H9 (cell line): Measurements from ENCODE around the gene NCL. TPM values are rescaled to one million over a fixed set of nuclear protein-coding genes. Genes with fewer than 3 reads are reported as not detected.

Experiments
- DNase-seq: peaks from one replicate; pipeline ENCODE4 v3.0.0-alpha.2; 2017
- H2AFZ ChIP-seq: one replicate; pipeline ENCODE4 v1.6.1; 2013; ENCODE audit warnings: mild to moderate bottlenecking, low read length, control low read depth, moderate library complexity
- H2AK5ac ChIP-seq: 2 replicates; pipeline ENCODE4 v1.6.1; 2013; ENCODE audit warnings: low read length, control low read depth, mixed read lengths; ENCODE audit not compliant: insufficient read length
- H2BK120ac ChIP-seq: one replicate; pipeline ENCODE4 v1.6.1; 2013; ENCODE audit warnings: low read depth, mild to moderate bottlenecking, low read length, control low read depth, inconsistent platforms; ENCODE audit not compliant: poor library complexity, severe bottlenecking
- H2BK12ac ChIP-seq: 2 replicates; pipeline ENCODE4 v1.6.1; 2013; ENCODE audit warnings: low read length, control low read depth, mixed read lengths, low read depth; ENCODE audit not compliant: insufficient read length
- H2BK15ac ChIP-seq: 2 replicates; pipeline ENCODE4 v1.6.1; 2013; ENCODE audit warnings: low read depth, low read length, control low read depth
- H2BK20ac ChIP-seq: one replicate; pipeline ENCODE4 v1.6.1; 2013; ENCODE audit warnings: low read depth, mild to moderate bottlenecking, low read length, control low read depth, inconsistent platforms; ENCODE audit not compliant: poor library complexity, severe bottlenecking
- H2BK5ac ChIP-seq: 2 replicates; pipeline ENCODE4 v1.6.1; 2013; ENCODE audit warnings: low read length, control low read depth, mixed read lengths; ENCODE audit not compliant: insufficient read length
- H3K14ac ChIP-seq: 2 replicates; pipeline ENCODE4 v1.6.1; 2013; ENCODE audit warnings: low read length, control low read depth; ENCODE audit not compliant: insufficient read depth
- H3K18ac ChIP-seq: 2 replicates; pipeline ENCODE4 v1.6.1; 2013; ENCODE audit warnings: low read depth, mild to moderate bottlenecking, mixed read lengths, low read length, control low read depth; ENCODE audit not compliant: insufficient read length
- H3K23ac ChIP-seq: 2 replicates; pipeline ENCODE4 v1.6.1; 2013; ENCODE audit warnings: low read length, control low read depth, mixed read lengths, low read depth; ENCODE audit not compliant: insufficient read length
- H3K23me2 ChIP-seq: 2 replicates; pipeline ENCODE4 v1.6.1; 2013; ENCODE audit warnings: low read depth, mild to moderate bottlenecking, mixed read lengths, low read length, control low read depth; ENCODE audit not compliant: insufficient read length, poor library complexity, severe bottlenecking
- H3K27ac ChIP-seq: 2 replicates; pipeline ENCODE4 v1.5.1; 2013; ENCODE audit warnings: low read length, control low read depth, mixed read lengths, low read depth; ENCODE audit not compliant: insufficient read length
- H3K27me3 ChIP-seq: 2 replicates; pipeline ENCODE4 v1.6.1; 2013; ENCODE audit warnings: low read length, control low read depth, inconsistent platforms; ENCODE audit not compliant: insufficient read depth
- H3K4ac ChIP-seq: 2 replicates; pipeline ENCODE4 v1.6.1; 2013; ENCODE audit warnings: low read depth, mild to moderate bottlenecking, control low read depth, inconsistent platforms, low read length, moderate library complexity
- H3K4me1 ChIP-seq: 2 replicates; pipeline ENCODE4 v1.6.1; 2013; ENCODE audit warnings: low read length, control low read depth, inconsistent platforms; ENCODE audit not compliant: insufficient read depth
- H3K4me2 ChIP-seq: 2 replicates; pipeline ENCODE4 v1.6.1; 2013; ENCODE audit warnings: low read length, control low read depth, mixed read lengths; ENCODE audit not compliant: insufficient read length, insufficient read depth
- H3K56ac ChIP-seq: 2 replicates; pipeline ENCODE4 v1.6.1; 2013; ENCODE audit warnings: low read depth, mild to moderate bottlenecking, mixed read lengths, low read length, control low read depth; ENCODE audit not compliant: insufficient read length
- H3K79me1 ChIP-seq: 2 replicates; pipeline ENCODE4 v1.6.1; 2013; ENCODE audit warnings: low read depth, mild to moderate bottlenecking, moderate library complexity, low read length, control low read depth, inconsistent platforms; ENCODE audit not compliant: insufficient read depth, poor library complexity, severe bottlenecking
- H3K79me2 ChIP-seq: 2 replicates; pipeline ENCODE4 v1.6.1; 2013; ENCODE audit warnings: low read length, control low read depth, inconsistent platforms; ENCODE audit not compliant: insufficient read depth
- H3K9ac ChIP-seq: 2 replicates; pipeline ENCODE4 v1.6.1; 2013; ENCODE audit warnings: low read length, control low read depth, mixed read lengths; ENCODE audit not compliant: insufficient read length; ENCODE audit errors: extremely low read depth
- H3K9me3 ChIP-seq: one replicate; pipeline ENCODE4 v1.6.1; 2013; ENCODE audit warnings: low read depth, low read length, inconsistent platforms; ENCODE audit not compliant: control insufficient read depth
- H3T11ph ChIP-seq: one replicate; pipeline ENCODE4 v1.6.1; 2013; ENCODE audit warnings: mild to moderate bottlenecking, low read length, control low read depth, inconsistent platforms
- H4K20me1 ChIP-seq: one replicate; pipeline ENCODE4 v1.6.1; 2013; ENCODE audit not compliant: control insufficient read depth, insufficient read length, insufficient read depth
- H4K5ac ChIP-seq: 2 replicates; pipeline ENCODE4 v1.6.1; 2013; ENCODE audit warnings: low read depth, mild to moderate bottlenecking, mixed read lengths, low read length, control low read depth; ENCODE audit not compliant: insufficient read length
- H4K8ac ChIP-seq: replicated peaks from 2 replicates; pipeline ENCODE4 v1.6.1; 2013; ENCODE audit warnings: low read length, control low read depth, mixed read lengths, low read depth; ENCODE audit not compliant: insufficient read length
- H4K91ac ChIP-seq: 2 replicates; pipeline ENCODE4 v1.6.1; 2013; ENCODE audit warnings: low read depth, mild to moderate bottlenecking, moderate library complexity, mixed read lengths, low read length, control low read depth; ENCODE audit not compliant: insufficient read length
- H3K27ac Mint-ChIP-seq, 3 experiments: 2 replicates in 2 of 3; 3 replicates in 1 of 3; pipeline ENCODE4 v1.8.0; 2020 to 2021; ENCODE audit warnings: mixed read lengths in 3 of 3, mild to moderate bottlenecking in 1 of 3, moderate library complexity in 1 of 3
- H3K27me3 Mint-ChIP-seq: 2 replicates; pipeline ENCODE4 v1.8.0; 2021; ENCODE audit warnings: low read depth, mild to moderate bottlenecking, moderate library complexity, mixed read lengths
- H3K36me3 Mint-ChIP-seq, 3 experiments: 2 replicates in 2 of 3; 3 replicates in 1 of 3; pipeline ENCODE4 v1.8.0; 2020 to 2021; ENCODE audit warnings: low read depth in 3 of 3, mixed read lengths in 3 of 3; ENCODE audit not compliant: insufficient read depth in 1 of 3
- H3K4me1 Mint-ChIP-seq, 2 experiments: 2 replicates each; pipeline ENCODE4 v1.8.0; 2020; ENCODE audit warnings: mixed read lengths in 2 of 2
- H3K4me3 Mint-ChIP-seq, 2 experiments: 2 replicates in 1 of 2; 3 replicates in 1 of 2; pipeline ENCODE4 v1.8.0; 2020 to 2021; ENCODE audit warnings: mild to moderate bottlenecking in 2 of 2, mixed read lengths in 2 of 2, moderate library complexity in 1 of 2
- H3K9me3 Mint-ChIP-seq, 2 experiments: 2 replicates in 1 of 2; 3 replicates in 1 of 2; pipeline ENCODE4 v1.8.0; 2020; ENCODE audit warnings: mild to moderate bottlenecking in 2 of 2, mixed read lengths in 2 of 2, moderate library complexity in 1 of 2
- CTCF ChIP-seq: fragments of 200-600 bp; sonication (generic); conservative IDR thresholded peaks from 3 replicates; pipeline ENCODE4 v1.8.0; 2021; ENCODE audit warnings: antibody characterized with exemption, mild to moderate bottlenecking
- WGBS: extraction: QIAGEN DNeasy Blood & Tissue Kit; methylation state at CpG from one replicate; pipeline ENCODE4 v1.1.7; 2013; ENCODE audit warnings: missing lambda C conversion rate, low lambda C conversion rate, mixed read lengths; ENCODE audit not compliant: insufficient read length; ENCODE audit errors: extremely low coverage; 5-methylcytosine and 5-hydroxymethylcytosine counted together
- long read RNA-seq: library from polyadenylated mRNA; unstranded; transcript quantifications from one replicate; pipeline ENCODE4 v2.0.0, GENCODE V29; 2020
- total RNA-seq: library from RNA; stranded (reverse); gene quantifications from 2 replicates; pipeline ENCODE4 v1.2.1, GENCODE V29; 2021

Gene NCL
- total RNA-seq, result 1,269 and 1,271 TPM in 2 replicates
- long read RNA-seq, full-length matches to known transcripts, result 4,816 of 5,681 reads
- long read RNA-seq, partial matches to known transcripts, result 666 of 5,681 reads
- long read RNA-seq, other reads (novel, unspliced or antisense), result 199 of 5,681 reads

GRCh38 chr2:231463698-231464575 lies at the start of gene NCL:
TSS of gene NCL (minus strand) at chr2:231464484. CDS start at chr2:231464353, 131 bp downstream.
- Histone ChIP-seq H3K14ac (peak within 1 kb of the TSS; percentile 95), H3K9me3 (no peaks in the 10 kb centered on the region), H3K56ac (peak within 1 kb of the TSS; percentile 28), H4K8ac (no peak within 1 kb of the TSS), H4K91ac (peak within 1 kb of the TSS; percentile 31), H3K27me3 (no peaks in the 10 kb centered on the region), H3K23me2 (peaks cover 10% of the 10 kb centered on the region), H3K23ac (no peak within 1 kb of the TSS), H2BK5ac (peak within 1 kb of the TSS; percentile 48), H3K27ac (peak within 1 kb of the TSS; percentile 86), H3K79me1 (peaks cover 4% of the 10 kb centered on the region), H3K4ac (peak within 1 kb of the TSS; percentile 45), H3K79me2 (peaks cover 19% of the 10 kb centered on the region), H3K4me2 (peak within 1 kb of the TSS; percentile 94), H2BK12ac (no peak within 1 kb of the TSS), H3K18ac (peak within 1 kb of the TSS; percentile 98), H2BK20ac (no peak within 1 kb of the TSS), H2BK120ac (peak within 1 kb of the TSS; percentile 56), H3K9ac (peak within 1 kb of the TSS; percentile 96), H2BK15ac (no peak within 1 kb of the TSS), H4K20me1 (no peaks in the 10 kb centered on the region), H3K4me1 (no peaks in the 10 kb centered on the region), H2AK5ac (no peak within 1 kb of the TSS), H3T11ph (no peak within 1 kb of the TSS), H4K5ac (peak within 1 kb of the TSS; percentile 82), H2AFZ (no peak within 1 kb of the TSS)
- peak; percentile 61 for DNase-seq
- Mint-ChIP-seq H3K4me1 (peaks cover 33 to 37% of the 10 kb centered on the region in 2 experiments), H3K9me3 (peaks cover 0 to 2% of the 10 kb centered on the region in 2 experiments; a peak in 3 of 5 replicates), H3K4me3 (peak within 1 kb of the TSS; percentile 86 to 92), H3K36me3 (peaks cover 41 to 53% (median 45%) of the 10 kb centered on the region in 3 experiments), H3K27ac (peak within 1 kb of the TSS; percentile 99 to 100 (median 99)), H3K27me3 (peaks cover 1% of the 10 kb centered on the region; the same call in 1 of the 2 replicates)
- no CpG with 5 or more reads among the region's 102 CpGs for WGBS
- no peak for TF ChIP-seq CTCF
